Stimulated activated CD8-positive, alpha-beta memory T cell treated with anti-CD3 and anti-CD28 coated beads, Interleukin-15, amount 100 ng/mL, for 48 hours (primary cell): ENCODE results near the gene CRADD.

ENCODE experiments used
- DNase-seq, 2 donors: peaks; one replicate each; pipeline ENCODE4 v3.0.0-alpha.2; 2020; ENCODE audit warnings: low read depth in 2 of 2

CRADD gene

GRCh38 chr12:93938931-93939330, 261.8 kb downstream of the CRADD start:
- no peak for DNase-seq

- DNase-seq = no peak
Observed at GRCh38 chr12:93939641-93940325, 262.6 kb downstream of the CRADD start.

- no peak for DNase-seq
Observed at GRCh38 chr12:93943780-93944179, 266.6 kb downstream of the CRADD start.

- DNase-seq = no peak
Observed at GRCh38 chr12:93944201-93944600, 267.0 kb downstream of the CRADD start.
